HepG2 (cell line): ENCODE data around the gene ZFHX3. TPM values are rescaled to one million over a fixed set of nuclear protein-coding genes. Genes with fewer than 3 reads are reported as not detected.

Source experiments
- ATAC-seq: fragments of 200-7000 bp; cut with Tn5 transposase; 3 replicates; pipeline ENCODE4 v1.9.1; 2020; ENCODE audit warnings: mild to moderate bottlenecking, moderate library complexity
- BruUV-seq: library from RNA; stranded (reverse); fragments of 400-500 nt; replicated peaks from 2 replicates; lab custom pipeline; 2021; lab: Mats Ljungman, UMichigan
- CTCF ChIA-PET: fragments of 300-600 bp; formaldehyde crosslinking; extraction: SDS; loops from one replicate; lab custom pipeline; 2021; ENCODE audit warnings: low total read pairs, inconsistent platforms, low intra/inter-chr PET ratio; lab: Yijun Ruan, JAX
- POLR2A ChIA-PET: fragments of 350-600 bp; sonication (Branson Sonifier 250); formaldehyde crosslinking; loops from one replicate; lab custom pipeline; 2020; ENCODE audit warnings: antibody characterized with exemption, inconsistent platforms; lab: Yijun Ruan, JAX
- DNase-seq: peaks from one replicate; pipeline ENCODE4 v3.0.0-alpha.2; 2015; ENCODE audit warnings: low spot score
- FAIRE-seq: peaks from 3 replicates; lab custom pipeline; 2011; peaks lifted over from hg19 to GRCh38; lab: Jason Lieb, UNC
- H2AFZ ChIP-seq: one replicate; pipeline ENCODE4 v1.6.1; 2011; ENCODE audit warnings: low read length, inconsistent platforms
- H3K27ac ChIP-seq: fragments of 300-600 bp; 3 replicates; pipeline ENCODE4 v1.8.0; 2011; ENCODE audit warnings: mixed run types, mild to moderate bottlenecking, mixed read lengths, low read length, inconsistent platforms; ENCODE audit not compliant: insufficient read depth; ENCODE audit errors: extremely low read length
- H3K27me3 ChIP-seq, 2 experiments: fragments of 200-600 bp in 1 of 2; 2 replicates in 1 of 2; 3 replicates in 1 of 2; pipeline versions ENCODE4 v1.6.0 to v1.8.0; 2011; ENCODE audit warnings: low read length in 2 of 2, mild to moderate bottlenecking in 2 of 2, moderate library complexity in 2 of 2, inconsistent platforms in 1 of 2; ENCODE audit not compliant: insufficient read depth in 2 of 2, control insufficient read depth in 1 of 2
- H3K36me3 ChIP-seq, 2 experiments: fragments of 200-600 bp in 1 of 2; replicated peaks in 1 of 2; 2 replicates in 1 of 2; 3 replicates in 1 of 2; pipeline versions ENCODE4 v1.5.1 to v1.8.0; 2011; ENCODE audit warnings: low read length in 2 of 2, inconsistent platforms in 1 of 2; ENCODE audit not compliant: insufficient read depth in 2 of 2, control insufficient read depth in 1 of 2
- H3K4me1 ChIP-seq: 2 replicates; pipeline ENCODE4 v1.5.1; 2012; ENCODE audit warnings: low read length, inconsistent platforms; ENCODE audit not compliant: insufficient read depth
- H3K4me2 ChIP-seq: 2 replicates; pipeline ENCODE4 v1.6.0; 2011; ENCODE audit warnings: low read depth, low read length, inconsistent platforms
- H3K4me3 ChIP-seq, 3 experiments: fragments of 200-600 bp in 1 of 3; sonication (generic), shearing (Covaris generic) in 1 of 3; replicated peaks in 1 of 3; 2 replicates each; pipeline ENCODE4 v1.5.1; 2011 to 2016; ENCODE audit warnings: low read length in 3 of 3, inconsistent platforms in 2 of 3, low read depth in 2 of 3, mild to moderate bottlenecking in 2 of 3, control low read depth in 1 of 3, mixed read lengths in 1 of 3; ENCODE audit not compliant: insufficient read depth in 1 of 3
- H3K79me2 ChIP-seq: one replicate; pipeline ENCODE4 v1.6.1; 2011; ENCODE audit warnings: low read length, inconsistent platforms; ENCODE audit not compliant: insufficient read depth
- H3K9ac ChIP-seq: 2 replicates; pipeline ENCODE4 v1.6.0; 2011; ENCODE audit warnings: mild to moderate bottlenecking, low read depth, low read length, inconsistent platforms; ENCODE audit not compliant: insufficient read depth
- H3K9me3 ChIP-seq: 2 replicates; pipeline ENCODE4 v1.5.1; 2012; ENCODE audit warnings: mild to moderate bottlenecking, low read length
- H4K20me1 ChIP-seq: 2 replicates; pipeline ENCODE4 v1.6.0; 2011; ENCODE audit warnings: inconsistent platforms, mild to moderate bottlenecking, low read length, moderate library complexity; ENCODE audit not compliant: insufficient read depth
- DBP ChIP-seq: sonication (generic); formaldehyde crosslinking; IDR thresholded peaks from 2 replicates; pipeline ENCODE4 v1.4.0; 2020; ENCODE audit warnings: missing genetic modification reagents; ENCODE audit errors: not compliant biosample characterization
- FUBP1 ChIP-seq: sonication (generic); formaldehyde crosslinking; IDR thresholded peaks from 2 replicates; pipeline ENCODE4 v1.5.1; 2020; ENCODE audit warnings: missing genetic modification reagents, mild to moderate bottlenecking, borderline replicate concordance
- GATA4 ChIP-seq: sonication (generic); IDR thresholded peaks from 2 replicates; pipeline ENCODE4 v1.6.1; 2016; ENCODE audit warnings: antibody characterized with exemption, low read depth, borderline replicate concordance
- HNF4G ChIP-seq, 2 experiments: sonication (generic) in 1 of 2; formaldehyde crosslinking in 1 of 2; IDR thresholded peaks; 2 replicates each; pipeline versions ENCODE4 v1.4.0 to v1.6.1; 2011 to 2020; ENCODE audit warnings: borderline replicate concordance in 2 of 2, low read depth in 2 of 2, mild to moderate bottlenecking in 2 of 2, low read length in 1 of 2, missing genetic modification reagents in 1 of 2, moderate library complexity in 1 of 2
- HNRNPL ChIP-seq: fragments of 200-400 bp; formaldehyde crosslinking; IDR thresholded peaks from 2 replicates; pipeline ENCODE4 v1.6.1; 2017; ENCODE audit warnings: mild to moderate bottlenecking, low read depth, low read length
- KDM5B ChIP-seq: sonication (generic); formaldehyde crosslinking; IDR thresholded peaks from 2 replicates; pipeline ENCODE4 v1.4.0; 2020; ENCODE audit warnings: missing genetic modification reagents, mild to moderate bottlenecking, borderline replicate concordance
- NR2C2 ChIP-seq: sonication (generic); formaldehyde crosslinking; IDR thresholded peaks from 2 replicates; pipeline ENCODE4 v1.4.0; 2020; ENCODE audit warnings: missing genetic modification reagents, mild to moderate bottlenecking, moderate library complexity, borderline replicate concordance
- ONECUT2 ChIP-seq: sonication (generic); formaldehyde crosslinking; IDR thresholded peaks from 2 replicates; pipeline ENCODE4 v1.4.0; 2020; ENCODE audit warnings: missing genetic modification reagents
- ZBTB10 ChIP-seq: sonication (generic); formaldehyde crosslinking; IDR thresholded peaks from 2 replicates; pipeline ENCODE4 v1.4.0; 2020; ENCODE audit warnings: missing genetic modification reagents, borderline replicate concordance
- ZNF138 ChIP-seq: sonication (generic); formaldehyde crosslinking; IDR thresholded peaks from 2 replicates; pipeline ENCODE4 v1.5.0; 2020; ENCODE audit warnings: mild to moderate bottlenecking, low read depth, missing genetic modification reagents
- ZNF230 ChIP-seq: sonication (generic); formaldehyde crosslinking; IDR thresholded peaks from 2 replicates; pipeline ENCODE4 v1.4.0; 2020; ENCODE audit warnings: mild to moderate bottlenecking, missing genetic modification reagents
- ZNF280D ChIP-seq: sonication (generic); formaldehyde crosslinking; IDR thresholded peaks from 2 replicates; pipeline ENCODE4 v1.5.1; 2020; ENCODE audit warnings: mild to moderate bottlenecking, missing genetic modification reagents
- WGBS: methylation state at CpG from one replicate; pipeline ENCODE4 v1.1.6; 2017; ENCODE audit warnings: low lambda C conversion rate; 5-methylcytosine and 5-hydroxymethylcytosine counted together
- in situ Hi-C: cut with HindIII; loops from 2 replicates; pipeline ENCODE4 v1.10.0; 2017; ENCODE audit warnings: low pct_unique_long_range_greater_than_20kb; ENCODE audit not compliant: extremely low pct_ligation_motif_present
- intact Hi-C: fragments of 100-400 bp; cut with micrococcal nuclease; formaldehyde crosslinking; loops from one replicate; pipeline ENCODE4 v1.10.0; 2022; ENCODE audit not compliant: unreplicated experiment
- polyA plus RNA-seq, 8 experiments: library from polyadenylated mRNA; depleted of rRNA in 3 of 8; stranded (reverse) in 7 of 8; unstranded in 1 of 8; fragments of >200 nt; fragmentation: Illumina TruSeq in 4 of 8; extraction: Trizol in 4 of 8; gene quantifications; 2 replicates each; pipeline versions ENCODE4 v1.2.1 to v1.2.3, GENCODE V29; 2011 to 2016; ENCODE audit warnings: low read depth in 4 of 8, missing spikeins in 1 of 8, mixed read lengths in 1 of 8; ENCODE audit not compliant: insufficient read depth in 1 of 8
- total RNA-seq, 5 experiments: library from RNA; depleted of rRNA; stranded (reverse); fragments of >200 nt; fragmentation: Illumina TruSeq; extraction: Trizol; gene quantifications; 2 replicates each; pipeline ENCODE4 v1.2.3, GENCODE V29; 2016; ENCODE audit warnings: low read depth in 1 of 5

Gene ZFHX3
- total and polyA plus RNA-seq, 2 of the 13 experiments (the other 11 are each of a cell fraction or from before 2014, with no cell fraction given): 5.0 to 6.0 TPM

GRCh38 chr16:73060892-73061490 is 13.1 kb upstream of the ZFHX3 start:
- no peak for DNase-seq
- in situ Hi-C loops: loop anchor here (10.0 kb wide), 1 partner anchor 114 kb away; no protein-coding TSS in a partner anchor
- Histone ChIP-seq H3K79me2 (peaks cover 15% of the 10 kb centered on the region), H3K4me1 (peaks cover 47% of the 10 kb centered on the region), H3K9ac (no peak overlapping the region), H3K4me2 (no peak overlapping the region), H3K27ac (no peak overlapping the region), H3K4me3 (no peak overlapping the region), H2AFZ (no peak overlapping the region), H3K27me3 (peaks cover 0 to 11% of the 10 kb centered on the region in 2 experiments; a peak in 2 of 5 replicates), H3K9me3 (no peaks in the 10 kb centered on the region), H3K36me3 (no peaks in the 10 kb centered on the region), H4K20me1 (no peaks in the 10 kb centered on the region)
- WGBS: 73% methylated on average over 4 of the region's 4 CpGs
- no peak for FAIRE-seq
- intact Hi-C loops: loop anchor here (5.0 kb wide), 1 partner anchor 101 kb away; no protein-coding TSS in a partner anchor
- CTCF ChIA-PET: no interaction called here
- no peak for ATAC-seq
- BruUV-seq: no TSS peak
- POLR2A ChIA-PET: interaction anchor here (1.3 to 2.3 kb wide), 5 partner anchors 10 to 184 kb away, joined by 3 to 16 read pairs (median 4); partner anchors contain the start of gene ZFHX3
- TF ChIP-seq ZNF230 (CRISPR knock-in tag) (no peak), HNF4G (IDR thresholded peaks at IDR 0.05; ENCODE audit: borderline replicate concordance, low read depth, low read length) (peak; percentile 9; the same call in 1 of the 2 replicates), HNF4G (CRISPR knock-in tag; IDR thresholded peaks at IDR 0.05; ENCODE audit: borderline replicate concordance, low read depth) (no peak), ZBTB10 (CRISPR knock-in tag) (no peak), NR2C2 (CRISPR knock-in tag) (no peak), HNRNPL (no peak), ZNF280D (CRISPR knock-in tag) (no peak), FUBP1 (CRISPR knock-in tag) (no peak), DBP (CRISPR knock-in tag) (no peak), ONECUT2 (0 out of 2 replicates have a peak, but pooled peaks have one; percentile 11), ZNF138 (no peak), GATA4 (no peak), KDM5B (CRISPR knock-in tag) (no peak)
